RPMI8226 (cell line): ENCODE measurements around the gene PTPRG.

Source experiments
- DNase-seq: peaks from one replicate; pipeline ENCODE4 v3.0.0-alpha.2; 2015

Gene PTPRG

GRCh38 chr3:61875046-61875844 is 313.9 kb downstream of the PTPRG start:
- DNase-seq: no peak

- DNase-seq: no peak
Measured at GRCh38 chr3:61875976-61876671, 314.8 kb downstream of the PTPRG start.

GRCh38 chr3:61876797-61877196 is 315.4 kb downstream of the PTPRG start:
- no peak for DNase-seq

GRCh38 chr3:61877359-61878138 is 316.2 kb downstream of the PTPRG start:
- no peak for DNase-seq

- DNase-seq: no peak
Measured at GRCh38 chr3:61882253-61882652, 320.9 kb downstream of the PTPRG start.

GRCh38 chr3:61884794-61885193 is 323.4 kb downstream of the PTPRG start:
- no peak for DNase-seq

- DNase-seq: no peak
Measured at GRCh38 chr3:61885414-61885813, 324.0 kb downstream of the PTPRG start.

GRCh38 chr3:61887206-61887605 is 325.8 kb downstream of the PTPRG start:
- no peak for DNase-seq

- no peak for DNase-seq
Measured at GRCh38 chr3:61889259-61889658, 327.9 kb downstream of the PTPRG start.

- DNase-seq: no peak
Measured at GRCh38 chr3:61890167-61890566, 328.8 kb downstream of the PTPRG start.

- no peak for DNase-seq
Measured at GRCh38 chr3:61890586-61890985, 329.2 kb downstream of the PTPRG start.

- DNase-seq: no peak
Measured at GRCh38 chr3:61892891-61893290, 331.5 kb downstream of the PTPRG start.

- DNase-seq: no peak
Measured at GRCh38 chr3:61893840-61894566, 332.6 kb downstream of the PTPRG start.

- DNase-seq: peak; percentile 89
Measured at GRCh38 chr3:61894988-61895935, 333.9 kb downstream of the PTPRG start.

GRCh38 chr3:61896251-61896650 is 334.9 kb downstream of the PTPRG start:
- no peak for DNase-seq

GRCh38 chr3:61897848-61898247 is 336.5 kb downstream of the PTPRG start:
- no peak for DNase-seq

- no peak for DNase-seq
Measured at GRCh38 chr3:61899700-61900462, 338.5 kb downstream of the PTPRG start.

GRCh38 chr3:61901496-61901895 is 340.1 kb downstream of the PTPRG start:
- DNase-seq: no peak

- no peak for DNase-seq
Measured at GRCh38 chr3:61901986-61902385, 340.6 kb downstream of the PTPRG start.

- DNase-seq: no peak
Measured at GRCh38 chr3:61903074-61903473, 341.7 kb downstream of the PTPRG start.
